ENCODE data around the gene WDR93.

Gene WDR93

GRCh38 chr15:89777782-89778380 is 87.3 kb downstream of the WDR93 start:
- TF ChIP-seq CREB5 (CRISPR knock-in tag; IDR thresholded peaks at IDR 0.05; ENCODE audit: low read depth) (no peak), PATZ1 (CRISPR knock-in tag; IDR thresholded peaks at IDR 0.05; ENCODE audit: borderline replicate concordance) (no peak), ZNF70 (CRISPR knock-in tag; IDR thresholded peaks at IDR 0.05) (no peak), PPARA (CRISPR knock-in tag; IDR thresholded peaks at IDR 0.05; ENCODE audit: borderline replicate concordance) (no peak), ZNF565 (CRISPR knock-in tag; conservative IDR thresholded peaks at IDR 0.05; ENCODE audit: low read depth) (no peak), OSR1 (CRISPR knock-in tag; IDR thresholded peaks at IDR 0.05) (no peak), TCF4 (CRISPR knock-in tag; IDR thresholded peaks at IDR 0.05; ENCODE audit: borderline replicate concordance) (no peak), CSRNP3 (CRISPR knock-in tag; IDR thresholded peaks at IDR 0.05) (no peak), ISL1 (CRISPR knock-in tag; IDR thresholded peaks at IDR 0.05) (no peak)
- no peak for ATAC-seq

GRCh38 chr15:89778861-89779260 is 88.2 kb downstream of the WDR93 start:
- TF ChIP-seq CREB5 (CRISPR knock-in tag; IDR thresholded peaks at IDR 0.05; ENCODE audit: low read depth) (no peak), PPARA (CRISPR knock-in tag; IDR thresholded peaks at IDR 0.05; ENCODE audit: borderline replicate concordance) (no peak), POU6F1 (CRISPR knock-in tag; IDR thresholded peaks at IDR 0.05; ENCODE audit: borderline replicate concordance, low read depth) (no peak), BACH2 (CRISPR knock-in tag; IDR thresholded peaks at IDR 0.05; ENCODE audit: borderline replicate concordance) (no peak), OSR1 (CRISPR knock-in tag; IDR thresholded peaks at IDR 0.05) (no peak), PATZ1 (CRISPR knock-in tag; IDR thresholded peaks at IDR 0.05; ENCODE audit: borderline replicate concordance) (no peak), TOX (CRISPR knock-in tag; IDR thresholded peaks at IDR 0.05; ENCODE audit: borderline replicate concordance) (no peak), ARNTL (CRISPR knock-in tag; IDR thresholded peaks at IDR 0.05; ENCODE audit: borderline replicate concordance, low read depth) (no peak), SNAI2 (CRISPR knock-in tag; IDR thresholded peaks at IDR 0.05) (no peak), ZFP30 (CRISPR knock-in tag; IDR thresholded peaks at IDR 0.05) (no peak), ZC3H10 (CRISPR knock-in tag; IDR thresholded peaks at IDR 0.05) (no peak), TSHZ2 (CRISPR knock-in tag; IDR thresholded peaks at IDR 0.05) (no peak), GLIS3 (CRISPR knock-in tag; IDR thresholded peaks at IDR 0.05) (no peak), ISL1 (CRISPR knock-in tag; IDR thresholded peaks at IDR 0.05) (no peak), ESRRG (CRISPR knock-in tag; IDR thresholded peaks at IDR 0.05) (no peak)
- no peak for ATAC-seq

All from SK-N-SH treated with all-trans-retinoic acid at 6 μM for 48 hours (cell line).